WTC11 (cell line): Measurements from ENCODE around the gene AHSA1.

Experiments
- E2F5 ChIP-seq: sonication (generic); formaldehyde crosslinking; IDR thresholded peaks from 2 replicates; pipeline ENCODE4 v1.8.1; 2022; ENCODE audit warnings: mild to moderate bottlenecking, moderate library complexity, missing genetic modification reagents
- JUN ChIP-seq: sonication (generic); formaldehyde crosslinking; IDR thresholded peaks from 2 replicates; pipeline ENCODE4 v1.8.0; 2023; ENCODE audit warnings: mild to moderate bottlenecking, missing genetic modification reagents
- NR2C2 ChIP-seq: sonication (generic); formaldehyde crosslinking; IDR thresholded peaks from 2 replicates; pipeline ENCODE4 v1.8.0; 2022; ENCODE audit warnings: mild to moderate bottlenecking, missing genetic modification reagents
- ZNF512 ChIP-seq: sonication (generic); formaldehyde crosslinking; IDR thresholded peaks from 2 replicates; pipeline ENCODE4 v1.8.1; 2022; ENCODE audit warnings: missing genetic modification reagents, borderline replicate concordance
- TF ChIP-seq, protein P1 (sequence below): fragments of 200-600 bp; IDR thresholded peaks from 2 replicates; pipeline ENCODE4 v1.8.0; 2022; ENCODE audit warnings: antibody characterized with exemption

DNA sequence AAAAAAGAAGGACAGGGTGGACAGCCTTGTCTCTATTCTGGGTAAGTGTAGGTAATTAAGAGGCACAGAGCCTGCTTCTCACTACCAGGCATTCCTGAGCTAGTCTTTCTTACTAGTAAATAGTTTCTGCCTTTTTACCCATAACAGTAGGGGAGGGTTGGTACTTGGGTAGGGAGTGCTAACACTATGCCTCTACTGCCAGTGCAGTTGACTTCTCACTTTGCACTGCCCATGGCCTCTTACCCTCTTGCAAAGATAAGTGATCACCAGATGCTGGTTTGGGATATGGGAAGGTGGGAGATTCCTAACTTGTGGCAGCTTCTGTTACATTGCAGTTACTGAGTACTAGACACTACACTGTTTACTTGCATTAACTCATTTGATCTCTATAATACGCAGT is 11.6 kb downstream of the AHSA1 start:
- no peak for TF ChIP-seq E2F5
- TF ChIP-seq, protein P1, sequence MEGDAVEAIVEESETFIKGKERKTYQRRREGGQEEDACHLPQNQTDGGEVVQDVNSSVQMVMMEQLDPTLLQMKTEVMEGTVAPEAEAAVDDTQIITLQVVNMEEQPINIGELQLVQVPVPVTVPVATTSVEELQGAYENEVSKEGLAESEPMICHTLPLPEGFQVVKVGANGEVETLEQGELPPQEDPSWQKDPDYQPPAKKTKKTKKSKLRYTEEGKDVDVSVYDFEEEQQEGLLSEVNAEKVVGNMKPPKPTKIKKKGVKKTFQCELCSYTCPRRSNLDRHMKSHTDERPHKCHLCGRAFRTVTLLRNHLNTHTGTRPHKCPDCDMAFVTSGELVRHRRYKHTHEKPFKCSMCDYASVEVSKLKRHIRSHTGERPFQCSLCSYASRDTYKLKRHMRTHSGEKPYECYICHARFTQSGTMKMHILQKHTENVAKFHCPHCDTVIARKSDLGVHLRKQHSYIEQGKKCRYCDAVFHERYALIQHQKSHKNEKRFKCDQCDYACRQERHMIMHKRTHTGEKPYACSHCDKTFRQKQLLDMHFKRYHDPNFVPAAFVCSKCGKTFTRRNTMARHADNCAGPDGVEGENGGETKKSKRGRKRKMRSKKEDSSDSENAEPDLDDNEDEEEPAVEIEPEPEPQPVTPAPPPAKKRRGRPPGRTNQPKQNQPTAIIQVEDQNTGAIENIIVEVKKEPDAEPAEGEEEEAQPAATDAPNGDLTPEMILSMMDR, result no peak
- no peak for TF ChIP-seq ZNF512 (CRISPR knock-in tag)
- TF ChIP-seq NR2C2 (CRISPR knock-in tag), result no peak
- TF ChIP-seq JUN (CRISPR knock-in tag), result no peak
